NCI-H1436 (cell line): ENCODE results near the gene TIMM23.
"Not testable (repeated sequence)": the region's sequence is repeated elsewhere in the genome, so short reads cannot be mapped to it uniquely, and the experiment has no call there.

Experiments used
- DNase-seq: peaks from one replicate; lab custom pipeline; 2025; lab: John Stamatoyannopoulos, UW

TIMM23 gene

GRCh38 chr10:45997557-45997956 lies 25.3 kb downstream of the TIMM23 start:
- no peak for DNase-seq

DNA sequence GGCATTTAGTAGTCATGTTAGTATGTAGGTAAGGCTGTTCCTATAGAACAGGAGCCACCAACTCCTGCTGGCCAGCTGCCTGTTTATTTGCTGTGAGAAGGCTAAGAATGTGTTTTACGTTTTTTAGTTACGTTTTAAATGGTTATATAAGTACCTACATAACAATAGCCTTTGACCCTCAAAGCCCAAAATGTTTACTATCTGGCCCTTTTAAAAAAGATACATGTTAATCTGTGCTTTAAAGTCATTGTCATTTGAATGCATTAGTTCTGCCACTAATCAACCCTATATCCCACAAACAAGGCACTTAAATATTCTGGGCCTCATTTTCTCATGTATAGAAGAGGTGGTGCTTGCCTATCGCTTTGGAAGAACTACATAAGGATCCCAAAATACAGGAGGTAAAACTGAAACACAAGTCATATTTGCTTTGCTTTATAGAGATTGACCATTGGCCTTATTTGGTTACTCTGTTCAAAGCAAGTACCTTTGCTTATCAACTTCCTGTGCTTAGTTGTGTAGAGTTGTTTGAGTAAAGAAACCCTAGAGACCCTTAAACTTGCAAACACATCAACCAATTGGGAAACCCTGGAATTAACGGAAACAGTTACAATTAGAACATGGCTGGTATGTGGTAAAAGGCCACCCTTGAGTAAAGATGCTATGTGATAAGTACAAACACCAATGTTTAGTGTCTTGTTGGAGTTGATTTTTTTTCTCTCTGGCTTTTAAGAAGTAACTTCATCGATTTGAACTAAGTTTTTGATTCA lies 25.9 kb downstream of the TIMM23 start:
- DNase-seq, result no peak

DNA sequence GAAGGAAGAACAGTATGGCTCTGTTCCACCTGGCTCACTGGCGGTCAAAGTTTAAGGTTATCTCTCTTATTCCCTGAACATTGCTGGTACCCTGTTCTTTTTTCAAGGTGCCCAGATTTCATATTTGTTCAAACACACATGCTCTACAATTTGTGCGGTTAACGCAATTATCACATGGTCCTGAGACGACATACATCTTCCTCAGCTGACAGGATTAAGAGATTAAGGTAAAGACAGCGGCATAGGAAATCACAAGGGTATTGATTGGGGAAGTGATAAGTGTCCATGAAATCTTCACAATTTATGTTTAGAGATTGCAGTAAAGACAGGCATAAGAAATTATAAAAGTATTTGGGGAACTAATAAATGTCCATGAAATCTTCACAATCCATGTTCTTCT lies 27.7 kb downstream of the TIMM23 start:
- DNase-seq, result not testable (repeated sequence)

DNA sequence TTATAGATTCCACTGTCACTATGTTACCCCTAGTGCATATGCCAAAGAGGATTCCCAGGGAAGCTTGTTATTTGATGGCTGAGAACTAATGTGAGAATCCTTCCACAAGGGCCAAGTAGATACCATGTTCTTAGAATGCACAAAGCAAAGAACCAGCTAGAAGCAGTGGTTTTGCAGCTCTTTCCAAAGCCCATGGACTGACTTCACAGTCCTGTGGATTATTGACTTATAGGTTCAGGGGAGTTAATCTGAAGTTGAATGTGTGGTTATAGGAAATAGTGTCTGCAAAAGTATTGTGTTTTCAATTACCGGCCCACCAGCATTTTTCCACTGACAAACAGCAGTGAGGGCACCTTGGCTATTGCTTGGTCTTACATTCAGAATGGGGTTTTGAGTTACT lies 28.2 kb downstream of the TIMM23 start:
- no peak for DNase-seq

DNA sequence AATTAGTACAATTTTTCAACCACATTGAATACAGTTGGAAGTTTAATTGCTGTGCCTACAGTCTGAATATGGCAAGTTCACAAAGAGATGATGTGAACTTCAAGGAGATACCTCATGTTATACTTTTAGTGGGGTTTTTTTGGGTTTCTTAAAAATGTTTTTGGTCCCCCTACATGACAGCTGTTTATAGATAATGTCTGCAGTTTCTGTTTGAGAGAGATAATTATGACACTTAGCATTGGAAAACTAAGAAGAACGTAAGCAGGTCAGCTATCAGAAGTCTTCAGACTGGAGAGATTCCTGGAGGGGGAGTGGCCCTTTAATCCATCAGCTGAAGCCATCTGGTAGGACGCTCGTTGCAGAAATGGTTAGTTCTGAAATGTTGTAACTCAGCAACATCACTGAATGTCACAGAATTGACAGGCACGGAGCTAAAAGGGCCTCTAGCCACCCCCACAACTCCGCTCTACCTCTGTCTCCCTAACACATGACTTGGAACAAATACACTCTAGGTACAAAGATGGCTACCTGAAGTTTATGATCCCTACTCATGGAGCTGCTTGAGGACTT lies 29.0 kb downstream of the TIMM23 start:
- no peak for DNase-seq

DNA sequence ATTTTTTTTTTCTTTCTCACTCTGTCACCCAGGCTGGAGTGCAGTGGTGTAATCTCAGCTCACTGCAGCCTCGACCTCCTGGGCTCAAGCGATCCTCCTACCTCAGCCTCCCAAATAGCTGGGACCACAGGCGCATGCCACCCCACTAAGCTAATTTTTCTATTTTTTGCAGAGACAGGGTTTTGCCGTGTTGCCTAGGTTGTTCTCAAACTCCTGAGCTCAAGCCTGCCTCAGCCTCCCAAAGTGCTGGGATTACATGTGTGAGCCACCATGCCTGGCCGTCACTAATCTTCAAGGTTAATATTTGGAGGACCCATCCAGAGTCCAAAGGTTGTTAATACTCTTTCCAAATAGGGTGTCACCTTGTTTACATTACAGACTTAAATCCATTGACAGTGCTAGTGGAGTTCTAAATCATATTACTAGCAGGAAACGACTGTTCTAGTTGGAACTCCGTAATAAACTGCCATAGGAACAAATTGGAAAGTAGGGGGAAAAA lies 29.9 kb downstream of the TIMM23 start:
- DNase-seq, result not testable (repeated sequence)

GRCh38 chr10:46002916-46003693 lies 30.8 kb downstream of the TIMM23 start:
- no peak for DNase-seq

GRCh38 chr10:46004963-46005362 lies 32.7 kb downstream of the TIMM23 start:
- no peak for DNase-seq

DNA sequence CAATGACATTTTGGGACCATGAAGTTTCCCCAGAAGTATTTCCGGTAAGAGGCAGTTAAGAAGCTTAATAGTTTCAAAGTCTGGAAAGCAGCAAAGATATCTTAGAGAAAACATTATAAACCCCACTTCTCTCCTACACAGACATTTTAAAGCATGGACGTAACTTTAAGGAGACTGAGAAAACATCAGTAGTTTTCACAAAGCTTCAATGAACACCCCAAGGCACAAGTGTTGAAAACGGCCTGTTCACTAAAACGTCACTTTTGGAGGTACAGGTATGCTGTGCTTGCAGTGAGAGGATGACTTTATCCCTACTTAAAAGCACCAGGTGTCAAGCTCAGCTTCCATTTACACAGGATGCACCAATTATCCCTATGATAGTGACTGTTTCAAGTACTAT lies 33.1 kb downstream of the TIMM23 start:
- no peak for DNase-seq

- no peak for DNase-seq
These were observed 33.9 kb downstream of the TIMM23 start for GRCh38 chr10:46006219-46006618.

DNA sequence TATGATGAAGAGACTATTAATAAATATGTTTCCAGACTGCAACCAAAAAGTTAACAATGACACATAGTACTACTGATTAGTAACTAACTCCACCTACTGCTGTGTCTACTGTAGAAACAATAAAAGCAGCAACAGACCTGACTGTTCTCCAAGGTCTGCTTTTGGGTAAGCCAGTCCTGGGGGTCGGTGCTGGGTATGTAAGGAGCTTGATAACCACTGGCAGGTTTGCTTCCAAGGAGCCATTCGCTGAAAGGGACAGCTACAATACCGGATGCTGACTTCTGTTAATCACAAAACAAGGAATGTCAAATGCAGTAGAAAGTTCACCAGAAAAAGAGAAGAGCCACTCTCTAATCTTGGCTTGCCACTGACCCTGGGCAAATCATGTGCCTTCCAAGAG lies 40.5 kb downstream of the TIMM23 start:
- no peak for DNase-seq

DNA sequence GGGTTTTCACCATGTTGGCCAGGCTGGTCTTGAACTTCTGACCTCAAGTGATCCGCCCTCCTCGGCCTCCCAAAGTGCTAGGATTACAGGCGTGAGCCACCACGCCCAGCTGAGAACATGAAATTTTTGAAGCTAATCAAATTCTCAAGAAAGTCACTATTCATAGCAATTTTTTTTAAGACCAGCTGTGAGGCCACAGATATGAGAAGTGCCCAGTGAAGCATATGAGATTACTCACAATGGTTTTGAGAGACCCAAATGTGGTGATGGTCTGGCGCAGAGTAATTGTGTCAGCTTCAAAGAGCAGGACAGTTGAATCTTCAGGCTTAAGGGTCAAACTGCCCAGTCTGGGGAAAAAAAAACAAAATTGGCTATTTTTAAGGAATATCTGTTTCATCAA lies 41.9 kb downstream of the TIMM23 start:
- DNase-seq, result no peak

GRCh38 chr10:46014683-46015405 lies 42.6 kb downstream of the TIMM23 start:
- DNase-seq, result no peak

- DNase-seq, result no peak
These were observed 43.9 kb downstream of the TIMM23 start for GRCh38 chr10:46016190-46016589.

GRCh38 chr10:46016811-46017210 lies 44.5 kb downstream of the TIMM23 start:
- no peak for DNase-seq

- no peak for DNase-seq
These were observed 45.4 kb downstream of the TIMM23 start for GRCh38 chr10:46017733-46018132.

GRCh38 chr10:46018453-46019176 lies 46.3 kb downstream of the TIMM23 start:
- no peak for DNase-seq

DNA sequence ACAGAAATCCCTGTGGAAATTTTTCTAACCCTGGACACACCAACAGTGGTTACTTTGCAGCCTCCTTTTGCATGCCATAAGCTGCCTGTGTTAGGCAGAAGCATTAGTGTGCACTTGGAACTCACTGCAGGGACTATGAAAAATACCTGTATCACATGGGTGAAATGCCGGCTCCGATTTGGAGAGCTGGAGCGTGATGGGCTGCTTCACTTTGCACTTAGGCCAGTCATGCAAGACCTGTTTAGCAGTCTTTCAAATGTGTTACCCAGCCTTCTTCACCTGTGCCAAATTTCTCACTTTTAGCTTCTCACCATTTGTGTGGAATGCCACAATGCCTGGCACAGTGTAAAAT lies 46.9 kb downstream of the TIMM23 start:
- no peak for DNase-seq

GRCh38 chr10:46019569-46020343 lies 47.5 kb downstream of the TIMM23 start:
- no peak for DNase-seq

DNA sequence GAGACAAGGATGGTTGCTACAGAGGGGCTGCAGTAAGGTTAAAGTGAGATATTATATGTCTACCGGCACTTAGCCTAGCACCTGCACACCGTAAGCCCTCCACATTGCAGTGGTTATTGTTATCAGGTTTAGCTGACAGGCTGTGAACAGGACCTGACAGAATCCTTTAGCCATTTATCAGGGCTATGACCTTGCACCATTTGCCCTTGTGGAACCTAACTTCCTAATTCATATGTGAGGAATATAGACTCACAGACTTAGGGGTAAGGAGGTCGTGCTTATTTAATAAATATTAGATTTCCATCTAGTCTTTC lies 48.0 kb downstream of the TIMM23 start:
- no peak for DNase-seq
